HG03280 (cell line): Measurements from ENCODE around the gene SIPA1L3.
"Not testable (repeated sequence)": the region's sequence is repeated elsewhere in the genome, so short reads cannot be mapped to it uniquely, and the experiment has no call there.

Experiments used
- ATAC-seq: cut with Tn5 transposase; IDR thresholded peaks from one replicate; pipeline ENCODE4 v1.9.1; 2021; ENCODE audit warnings: mild to moderate bottlenecking, moderate library complexity; ENCODE audit not compliant: unreplicated experiment

The SIPA1L3 gene

GRCh38 chr19:38062959-38063761 is 156.2 kb downstream of the SIPA1L3 start:
- ATAC-seq, result no peak

GRCh38 chr19:38063928-38064327 is 156.9 kb downstream of the SIPA1L3 start:
- no peak for ATAC-seq

GRCh38 chr19:38064661-38065425 is 157.8 kb downstream of the SIPA1L3 start:
- no peak for ATAC-seq

DNA sequence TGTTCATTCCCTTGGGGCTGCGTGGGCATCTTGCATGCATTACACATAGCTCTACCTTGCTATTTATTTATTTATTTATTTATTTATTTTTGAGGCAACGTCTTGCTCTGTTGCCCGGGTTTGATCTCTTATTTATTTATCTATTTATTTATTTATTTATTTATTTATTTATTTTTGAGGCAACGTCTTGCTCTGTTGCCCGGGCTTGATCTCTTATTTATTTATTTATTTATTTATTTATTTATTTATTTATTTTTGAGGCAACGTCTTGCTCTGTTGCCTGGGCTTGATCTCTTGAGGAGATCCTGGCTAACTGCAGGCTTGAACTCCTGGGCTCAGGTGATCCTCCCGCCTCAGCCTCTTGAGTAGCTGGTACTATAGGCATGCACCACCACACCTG is 158.8 kb downstream of the SIPA1L3 start:
- ATAC-seq, result not testable (repeated sequence)

GRCh38 chr19:38068826-38069225 is 161.8 kb downstream of the SIPA1L3 start:
- no peak for ATAC-seq

DNA sequence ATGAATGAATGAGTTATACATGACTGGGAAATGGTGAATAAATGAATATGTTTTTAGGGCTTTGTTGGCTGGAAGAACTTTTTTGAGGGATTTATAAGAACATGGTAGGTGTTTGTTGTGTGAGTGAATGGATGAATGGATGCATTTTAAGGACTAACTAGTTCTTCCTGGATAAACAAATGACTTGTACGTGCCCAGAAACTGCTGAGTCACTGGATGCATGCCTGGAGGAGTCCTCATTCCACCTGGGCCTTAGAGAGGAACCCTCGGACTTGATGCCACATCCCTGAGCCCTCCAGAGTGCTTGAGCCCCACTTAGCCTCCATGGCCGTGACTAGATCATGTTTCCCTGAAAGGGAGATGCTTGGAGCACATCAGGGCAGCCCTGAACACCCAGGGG is 163.6 kb downstream of the SIPA1L3 start:
- ATAC-seq, result no peak

- not testable (repeated sequence) for ATAC-seq
These were observed 164.0 kb downstream of the SIPA1L3 start for GRCh38 chr19:38071054-38071453.

GRCh38 chr19:38071647-38072046 is 164.6 kb downstream of the SIPA1L3 start:
- no peak for ATAC-seq

GRCh38 chr19:38072776-38073750 is 166.1 kb downstream of the SIPA1L3 start:
- ATAC-seq, result no peak

GRCh38 chr19:38073841-38074685 is 167.1 kb downstream of the SIPA1L3 start:
- ATAC-seq, result no peak

DNA sequence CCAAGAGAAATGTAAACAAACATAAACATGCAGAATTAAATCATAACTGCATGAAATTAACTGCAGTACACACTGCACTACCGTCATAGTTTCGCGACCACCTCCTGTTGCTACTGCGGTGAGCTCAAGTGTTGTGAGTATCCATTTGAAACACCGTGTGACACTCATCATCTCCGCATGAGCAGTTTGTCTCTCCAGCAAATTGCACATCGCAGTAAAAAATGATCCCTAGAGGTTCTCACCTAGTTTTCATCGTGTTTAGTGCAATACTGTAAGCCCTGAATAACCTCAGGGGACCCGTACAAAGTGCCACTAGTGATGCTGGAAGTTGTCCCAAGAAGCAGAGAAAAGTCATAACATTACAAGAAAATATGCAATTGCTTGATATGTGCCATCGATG is 169.3 kb downstream of the SIPA1L3 start:
- ATAC-seq, result no peak

DNA sequence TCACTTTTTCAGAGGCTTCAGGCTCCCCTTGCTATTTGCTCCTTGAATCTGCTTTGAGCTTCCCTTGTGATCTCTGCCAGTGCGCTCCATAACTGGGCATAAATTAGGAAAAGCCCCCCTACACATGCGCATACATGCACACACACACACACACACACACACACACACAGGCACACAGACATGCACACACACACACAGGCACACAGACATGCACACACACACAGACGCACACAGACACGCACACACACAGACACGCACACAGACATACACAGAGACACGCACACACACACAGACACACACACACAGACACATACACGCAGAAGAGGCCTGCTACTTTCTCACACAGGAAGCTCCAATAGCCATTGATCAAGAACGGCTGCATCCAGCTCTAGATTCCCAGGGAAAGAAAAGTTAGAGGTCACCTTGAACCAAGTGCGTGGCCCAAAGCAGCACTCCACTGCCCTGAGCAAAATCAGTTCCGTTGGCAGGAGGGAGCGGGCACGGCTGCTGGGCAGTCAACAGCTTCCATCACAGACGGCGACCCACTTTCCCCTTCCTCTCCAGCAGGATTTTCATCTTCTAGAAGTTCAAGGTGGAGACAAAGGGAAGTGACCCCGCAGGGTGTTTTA is 171.4 kb downstream of the SIPA1L3 start:
- ATAC-seq, result no peak

- no peak for ATAC-seq
These were observed 172.9 kb downstream of the SIPA1L3 start for GRCh38 chr19:38079926-38080380.

GRCh38 chr19:38081547-38082255 is 174.7 kb downstream of the SIPA1L3 start:
- ATAC-seq, result no peak

DNA sequence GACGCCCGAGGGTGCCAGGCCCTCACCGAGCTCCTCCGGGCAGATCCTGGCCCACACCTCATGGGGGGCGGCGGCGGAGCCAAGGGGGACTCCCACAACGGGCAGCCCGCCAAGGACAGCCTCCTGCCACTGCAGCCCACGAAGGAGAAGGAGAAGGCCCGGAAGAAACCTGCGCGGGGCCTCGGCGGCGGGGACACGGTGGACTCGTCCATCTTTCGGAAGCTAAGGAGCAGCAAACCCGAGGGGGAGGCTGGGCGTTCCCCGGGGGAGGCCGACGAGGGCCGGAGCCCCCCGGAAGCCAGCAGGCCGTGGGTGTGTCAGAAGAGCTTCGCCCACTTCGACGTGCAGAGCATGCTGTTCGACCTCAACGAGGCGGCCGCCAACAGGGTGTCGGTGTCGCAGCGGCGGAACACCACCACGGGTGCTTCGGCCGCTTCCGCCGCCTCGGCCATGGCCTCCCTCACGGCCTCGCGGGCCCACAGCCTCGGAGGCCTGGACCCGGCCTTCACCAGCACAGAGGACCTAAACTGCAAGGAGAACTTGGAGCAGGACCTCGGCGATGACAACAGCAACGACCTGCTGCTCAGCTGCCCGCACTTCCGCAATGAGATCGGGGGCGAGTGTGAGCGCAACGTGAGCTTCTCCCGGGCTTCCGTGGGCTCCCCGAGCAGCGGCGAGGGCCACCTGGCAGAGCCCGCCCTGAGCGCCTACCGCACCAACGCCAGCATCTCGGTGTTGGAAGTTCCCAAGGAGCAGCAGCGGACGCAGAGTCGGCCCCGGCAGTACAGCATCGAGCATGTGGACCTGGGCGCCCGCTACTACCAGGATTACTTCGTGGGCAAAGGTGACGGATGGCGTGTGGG is 175.5 kb downstream of the SIPA1L3 start:
- ATAC-seq, result no peak

DNA sequence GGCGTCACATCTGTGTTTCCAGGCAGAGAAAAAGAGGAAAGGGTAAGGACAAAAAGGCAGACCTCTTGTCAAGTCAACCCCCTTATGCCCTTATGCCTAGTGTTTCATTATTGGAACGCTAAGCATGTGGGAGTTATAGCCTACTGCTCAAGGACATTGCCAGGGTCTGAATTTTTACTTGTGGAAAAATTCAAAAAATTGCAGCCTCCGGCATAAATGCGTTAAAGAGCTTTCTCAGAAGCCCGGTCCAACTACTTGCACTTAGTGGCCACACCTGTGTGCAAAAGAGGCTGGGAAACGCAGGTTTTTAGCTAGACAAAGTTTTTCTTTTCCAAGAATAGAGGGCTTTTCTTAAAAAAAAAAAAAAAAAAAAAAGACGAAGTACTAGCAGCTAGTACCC is 177.2 kb downstream of the SIPA1L3 start:
- ATAC-seq, result no peak

GRCh38 chr19:38089440-38089839 is 182.4 kb downstream of the SIPA1L3 start:
- ATAC-seq, result no peak

DNA sequence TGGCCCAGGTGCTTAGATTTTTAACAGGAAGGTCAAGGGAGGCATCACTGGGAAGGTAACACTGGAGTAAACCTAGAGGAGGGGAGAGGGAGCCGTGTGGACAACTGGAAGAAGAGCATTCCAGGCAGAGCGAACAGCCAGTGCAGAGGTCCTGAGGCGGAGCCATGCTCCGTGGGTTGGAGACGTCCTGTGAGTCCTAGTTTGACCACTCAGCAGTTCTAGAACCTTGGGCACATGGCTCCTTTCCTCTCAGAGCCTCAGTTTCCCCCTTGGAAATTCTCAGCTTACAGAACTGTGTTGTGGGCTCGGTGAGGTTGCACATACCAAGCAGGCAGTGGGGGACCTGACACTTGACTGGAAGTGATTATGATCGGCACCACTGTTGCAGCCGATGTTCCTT is 186.1 kb downstream of the SIPA1L3 start:
- no peak for ATAC-seq
